ENCODE results near the gene SLCO1B1.

Gene SLCO1B1

DNA sequence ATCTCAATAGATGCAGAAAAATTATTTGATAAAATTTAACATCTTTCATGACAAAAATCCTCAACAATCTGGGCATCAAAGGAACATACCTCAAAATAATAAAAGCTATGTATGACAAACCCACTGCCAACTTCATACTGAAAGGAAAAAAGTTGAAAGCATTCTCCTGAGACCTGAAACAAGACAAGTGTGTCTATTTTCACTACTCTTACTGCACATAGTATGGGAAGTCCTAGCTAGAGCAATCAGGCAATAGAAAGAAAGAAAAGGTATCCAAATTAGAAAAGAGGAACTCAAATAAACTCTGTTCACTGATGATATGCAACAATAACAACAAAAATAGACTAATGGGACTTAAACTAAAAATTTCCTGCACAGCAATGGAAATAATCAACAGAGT is 90.1 kb downstream of the SLCO1B1 start:
- DNase-seq (ENCODE audit: low read depth in 2 of 2): no peak

DNA sequence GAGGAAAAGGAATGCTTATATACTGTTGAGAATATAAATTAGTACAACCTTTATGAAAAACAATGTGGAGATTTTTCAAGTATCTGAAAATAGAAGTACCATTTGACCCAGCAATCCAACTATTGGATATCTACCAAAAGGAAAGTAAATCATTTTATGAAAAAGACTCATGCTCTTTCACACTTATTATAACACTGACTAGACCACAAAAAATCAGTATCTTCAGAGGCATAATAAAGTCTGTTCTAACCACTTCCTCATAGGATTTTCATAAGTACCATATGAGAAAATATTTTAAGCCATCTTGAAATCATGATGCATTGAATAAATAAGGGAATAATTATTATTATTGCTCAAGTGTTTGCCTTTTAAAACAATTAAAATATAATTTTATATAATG is 90.8 kb downstream of the SLCO1B1 start:
- no peak for DNase-seq (ENCODE audit: low read depth in 2 of 2)

DNA sequence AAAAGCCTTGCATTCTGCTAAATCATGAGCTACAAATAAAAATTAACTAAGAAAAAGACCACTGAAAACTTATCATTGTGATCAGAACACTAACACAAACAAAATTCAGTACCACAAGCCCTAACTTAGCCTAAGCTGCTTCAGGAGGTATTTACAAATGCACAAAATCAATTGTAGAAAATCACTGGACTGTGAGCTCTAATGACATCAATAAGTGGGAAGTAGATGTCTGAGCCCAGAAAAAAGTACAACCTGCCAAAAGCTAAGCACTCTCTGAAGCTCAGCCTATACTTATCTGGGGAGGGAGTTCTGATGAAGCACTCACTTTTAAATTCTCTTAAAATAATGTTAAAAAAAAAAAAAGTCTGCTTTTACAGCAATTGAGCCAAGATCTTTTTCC is 92.9 kb downstream of the SLCO1B1 start:
- no peak for DNase-seq (ENCODE audit: low read depth in 2 of 2)

DNA sequence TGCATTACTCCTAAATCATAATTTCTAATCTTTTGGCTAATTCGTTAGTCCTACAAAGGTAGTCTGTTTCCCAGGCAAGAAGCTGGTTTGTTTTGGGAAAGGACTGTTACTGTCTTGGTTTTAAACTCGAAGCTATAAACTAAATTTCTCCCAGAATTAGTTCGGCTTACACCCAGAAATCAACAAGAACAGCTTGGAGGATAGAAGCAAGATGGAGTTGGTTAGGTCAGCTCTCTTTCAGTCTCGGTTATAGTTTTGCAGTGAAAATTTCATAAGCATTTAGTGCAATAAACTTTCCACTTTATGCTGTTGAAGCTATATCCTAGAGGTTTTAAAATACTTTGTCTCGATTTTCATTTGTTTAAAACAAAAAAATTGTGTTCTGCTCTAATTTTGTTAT is 103.4 kb downstream of the SLCO1B1 start:
- no peak for DNase-seq (ENCODE audit: low read depth in 2 of 2)

DNA sequence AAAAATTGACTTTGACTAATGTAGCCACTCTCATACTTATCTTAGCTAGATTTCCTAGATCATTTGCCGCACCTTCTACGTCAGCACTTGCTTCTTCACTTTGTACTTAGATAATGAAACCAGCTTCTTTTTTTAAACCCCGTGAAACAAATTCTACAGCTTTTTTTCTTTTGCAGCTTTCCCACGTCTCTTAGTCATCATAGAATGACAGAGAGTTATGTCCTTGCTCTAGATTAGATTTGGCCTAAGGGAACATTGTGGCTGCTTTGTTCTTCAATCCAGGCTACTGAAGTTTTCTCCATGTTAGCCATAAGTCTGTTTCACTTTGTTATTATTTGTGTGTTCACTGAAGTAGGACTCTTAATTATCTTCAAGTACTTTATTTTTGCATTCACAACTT is 108.9 kb downstream of the SLCO1B1 start:
- DNase-seq (ENCODE audit: low read depth in 2 of 2): no peak

DNA sequence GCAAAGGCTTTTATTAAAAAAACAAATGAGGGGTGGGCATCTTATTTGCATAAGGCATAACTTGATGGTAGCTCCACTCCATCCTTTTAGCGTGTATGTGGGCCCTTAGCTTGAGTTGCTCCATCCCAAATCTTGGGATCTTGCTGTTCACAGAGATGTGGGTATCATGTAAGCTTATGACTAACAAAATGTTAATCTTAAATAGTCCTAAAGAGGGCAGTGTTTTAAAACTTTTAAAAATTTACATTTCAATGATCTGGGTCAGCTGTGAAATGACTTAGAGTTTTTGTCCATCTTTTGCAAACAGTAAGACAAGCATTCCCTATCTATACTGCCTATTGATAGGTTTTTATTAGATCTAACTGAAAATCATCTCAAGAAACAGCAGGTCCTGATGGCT is 117.7 kb downstream of the SLCO1B1 start:
- DNase-seq (ENCODE audit: low read depth in 2 of 2): no peak

DNA sequence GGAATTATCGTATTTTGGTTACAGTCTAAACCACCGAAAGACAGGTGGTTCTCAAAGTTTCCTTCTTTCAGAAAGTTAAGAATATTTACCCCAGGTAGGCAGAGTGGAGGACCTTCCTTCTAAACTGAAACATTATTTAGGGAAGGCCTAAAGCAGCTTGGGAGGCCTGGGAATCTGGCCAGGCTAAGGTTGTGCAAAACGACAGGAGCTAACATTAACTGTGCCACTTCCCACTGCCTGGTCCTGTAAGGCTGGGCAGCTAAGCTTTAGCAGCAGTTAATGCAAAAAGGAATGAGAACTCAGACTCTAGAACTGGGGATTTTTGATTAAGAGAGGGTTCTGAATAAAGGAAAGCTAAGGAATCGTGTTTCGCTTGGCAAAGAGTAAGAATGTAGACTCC is 121.1 kb downstream of the SLCO1B1 start:
- no peak for DNase-seq (ENCODE audit: low read depth in 2 of 2)

GRCh38 chr12:21257172-21257571 is 126.2 kb downstream of the SLCO1B1 start:
- no peak for DNase-seq (ENCODE audit: low read depth in 2 of 2)

DNA sequence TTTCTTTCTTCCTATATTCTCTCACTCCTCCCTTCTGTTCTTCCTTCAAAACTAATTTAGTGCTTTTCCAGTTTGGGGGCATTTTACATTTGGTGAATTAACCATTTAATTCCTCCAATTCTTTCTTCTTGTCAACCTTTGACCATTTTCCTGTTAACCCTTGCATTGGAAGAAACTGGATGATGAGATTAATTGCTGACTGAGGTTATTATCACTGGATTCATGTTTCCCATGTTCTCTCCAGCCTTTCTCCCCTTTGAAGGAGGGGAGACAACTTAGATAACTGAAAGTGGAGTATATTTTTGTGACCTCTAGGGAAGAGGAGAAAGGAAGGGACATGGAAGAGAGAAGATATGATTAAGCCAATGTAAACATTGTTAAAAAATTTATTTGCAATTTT is 133.2 kb downstream of the SLCO1B1 start:
- DNase-seq (ENCODE audit: low read depth in 2 of 2): no peak

DNA sequence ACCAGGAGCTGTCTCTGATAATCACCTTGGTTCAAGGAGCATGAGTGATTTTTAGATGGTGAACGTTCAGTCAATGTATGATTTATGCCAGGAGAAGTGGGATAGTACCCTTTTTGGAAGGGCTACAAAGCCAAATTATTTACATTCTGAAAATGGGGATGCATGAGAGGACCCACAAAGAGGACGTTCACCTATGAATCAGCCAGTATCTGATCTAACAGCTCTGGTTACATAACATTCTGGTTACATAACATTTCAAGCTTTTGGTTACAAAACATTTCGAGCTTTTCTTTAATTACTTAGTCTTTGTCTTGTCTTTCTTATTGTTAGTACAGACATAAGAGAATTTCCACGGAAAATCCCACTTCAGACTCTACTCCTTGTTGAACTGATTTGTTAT is 134.9 kb downstream of the SLCO1B1 start:
- DNase-seq (ENCODE audit: low read depth in 2 of 2): no peak

DNA sequence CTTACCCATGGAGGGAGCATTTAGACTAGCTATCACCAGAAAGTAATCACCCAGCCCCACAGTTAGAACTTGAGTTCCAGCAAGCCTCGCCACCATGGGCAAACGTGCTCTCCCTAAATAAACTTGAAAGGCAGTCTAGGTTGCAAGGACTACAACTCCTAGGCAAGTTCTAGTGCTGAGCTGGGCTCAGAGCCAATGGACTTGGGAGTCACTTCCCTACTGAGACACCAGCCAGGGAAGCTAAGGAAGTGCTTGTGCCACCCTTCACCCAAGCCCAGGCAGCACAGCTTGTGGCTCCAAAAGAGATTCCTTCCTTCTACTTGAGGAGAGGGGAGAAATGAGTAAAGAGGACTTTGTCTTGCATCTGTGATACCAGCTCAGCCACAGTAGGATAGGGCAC is 145.8 kb downstream of the SLCO1B1 start:
- DNase-seq (ENCODE audit: low read depth in 2 of 2): no peak

Data from fibroblast of skin of left quadriceps (primary cell).